ENCODE data around the gene ACSL1. TPM values are rescaled to one million over a fixed set of nuclear protein-coding genes. Genes with fewer than 3 reads are reported as not detected.

ACSL1 gene
- total RNA-seq, 1 experiment from 2014 or later: 3.5 TPM

GRCh38 chr4:184845367-184846021 is 19.7 kb upstream of the ACSL1 start:
- H4K91ac ChIP-seq (ENCODE audit: insufficient read length, low read depth, low read length): no peak overlapping the region
- no peak overlapping the region for H2BK15ac ChIP-seq (ENCODE audit: low read depth, low read length)
- no peak overlapping the region for H4K8ac ChIP-seq (replicated peaks; ENCODE audit: insufficient read length, low read depth, low read length)
- H3K4me3 Mint-ChIP-seq: no peak overlapping the region
- no peaks in the 10 kb centered on the region for H3K4me1 ChIP-seq (ENCODE audit: insufficient read depth, low read length)
- no peak overlapping the region for H3K27ac ChIP-seq (ENCODE audit: insufficient read length, low read depth, low read length)
- H3K79me1 ChIP-seq (ENCODE audit: insufficient read depth, low read depth, low read length, poor library complexity, severe bottlenecking): no peaks in the 10 kb centered on the region
- H2BK5ac ChIP-seq (ENCODE audit: insufficient read length, low read length): no peak overlapping the region
- no peaks in the 10 kb centered on the region for H3K27me3 ChIP-seq (ENCODE audit: insufficient read depth, low read length)
- no peak overlapping the region for H3K4ac ChIP-seq (ENCODE audit: low read depth, low read length)
- no peaks in the 10 kb centered on the region for H3K4me1 Mint-ChIP-seq
- no peaks in the 10 kb centered on the region; a peak in 1 of 5 replicates for H3K9me3 Mint-ChIP-seq
- H3K4me2 ChIP-seq (ENCODE audit: insufficient read depth, insufficient read length, low read length): no peak overlapping the region
- no peak overlapping the region for H2BK120ac ChIP-seq (ENCODE audit: low read depth, low read length, poor library complexity, severe bottlenecking)
- H3K56ac ChIP-seq (ENCODE audit: insufficient read length, low read depth, low read length): no peak overlapping the region
- no peak for TF ChIP-seq CTCF (conservative IDR thresholded peaks at IDR 0.05)
- no peaks in the 10 kb centered on the region for H3K9me3 ChIP-seq (ENCODE audit: control insufficient read depth, low read depth, low read length)
- no peak overlapping the region for H3K9ac ChIP-seq (ENCODE audit: extremely low read depth, insufficient read length, low read length)
- H3K18ac ChIP-seq (ENCODE audit: insufficient read length, low read depth, low read length): no peak overlapping the region
- H4K20me1 ChIP-seq (ENCODE audit: control insufficient read depth, insufficient read depth, insufficient read length): no peaks in the 10 kb centered on the region
- H4K5ac ChIP-seq (ENCODE audit: insufficient read length, low read depth, low read length): no peak overlapping the region
- H3K36me3 Mint-ChIP-seq (ENCODE audit: insufficient read depth in 1 of 3, low read depth in 3 of 3): no peaks in the 10 kb centered on the region
- H2BK20ac ChIP-seq (ENCODE audit: low read depth, low read length, poor library complexity, severe bottlenecking): no peak overlapping the region
- H3K23me2 ChIP-seq (ENCODE audit: insufficient read length, low read depth, low read length, poor library complexity, severe bottlenecking): no peaks in the 10 kb centered on the region
- H2BK12ac ChIP-seq (ENCODE audit: insufficient read length, low read depth, low read length): no peak overlapping the region
- no peak overlapping the region for H3K14ac ChIP-seq (ENCODE audit: insufficient read depth, low read length)
- H3K27me3 Mint-ChIP-seq (ENCODE audit: low read depth): peaks cover 10% of the 10 kb centered on the region
- H3T11ph ChIP-seq (ENCODE audit: low read length): no peak overlapping the region
- H2AK5ac ChIP-seq (ENCODE audit: insufficient read length, low read length): no peak overlapping the region
- WGBS (ENCODE audit: extremely low coverage, insufficient read length, low lambda C conversion rate): no CpG with 5 or more reads among the region's 7 CpGs
- H2AFZ ChIP-seq (ENCODE audit: low read length): no peak overlapping the region
- no peak overlapping the region for H3K27ac Mint-ChIP-seq
- H3K79me2 ChIP-seq (ENCODE audit: insufficient read depth, low read length): no peaks in the 10 kb centered on the region
- no peak for DNase-seq
- no peak overlapping the region for H3K23ac ChIP-seq (ENCODE audit: insufficient read length, low read depth, low read length)
